Colonic mucosa (tissue), 4 donors: ENCODE data around the gene PXMP2. TPM values are rescaled to one million over a fixed set of nuclear protein-coding genes. Genes with fewer than 3 reads are reported as not detected.
"Not testable (repeated sequence)": the region's sequence is repeated elsewhere in the genome, so short reads cannot be mapped to it uniquely, and the experiment has no call there.

Source experiments
- DNase-seq: peaks from one replicate; pipeline ENCODE4 v3.0.0-alpha.2; 2020
- H3K27ac ChIP-seq: fragments of 200-600 bp; one replicate; pipeline ENCODE4 v1.8.0; 2021
- H3K27me3 ChIP-seq: fragments of 200-600 bp; one replicate; pipeline ENCODE4 v1.8.0; 2021
- H3K36me3 ChIP-seq: fragments of 200-600 bp; one replicate; pipeline ENCODE4 v1.8.0; 2021
- H3K4me1 ChIP-seq: fragments of 200-600 bp; one replicate; pipeline ENCODE4 v1.8.0; 2021; ENCODE audit warnings: mild to moderate bottlenecking
- H3K4me3 ChIP-seq: fragments of 200-600 bp; one replicate; pipeline ENCODE4 v1.8.0; 2021
- H3K9ac ChIP-seq, 2 donors: one replicate each; pipeline ENCODE4 v1.7.0; 2013; ENCODE audit warnings: control low read depth in 2 of 2, low read depth in 2 of 2, low read length in 2 of 2
- H3K9me3 ChIP-seq: fragments of 200-600 bp; one replicate; pipeline ENCODE4 v1.8.0; 2021
- intact Hi-C: fragments of 100-400 bp; cut with DNase I; formaldehyde crosslinking; loops from one replicate; pipeline ENCODE4 v1.14.1; 2022
- total RNA-seq, 2 donors: library from RNA; stranded (reverse); fragmentation: NEBNext Ultra II Directional in 1 of 2; extraction: Animal tissue kit (Norgen Biotek cat#: 25700) in 1 of 2; gene quantifications; one replicate each; pipeline ENCODE4 v1.2.1, GENCODE V29; 2021
- TF ChIP-seq, protein P1 (sequence below): fragments of 200-600 bp; IDR thresholded peaks from one replicate; pipeline ENCODE4 v1.8.0; 2022; ENCODE audit warnings: antibody characterized with exemption, mild to moderate bottlenecking
- donor health status: healthy.
- donor health status: DM: no; HTN: no; CAD: no.
- donor health status: DM: no; HTN: no; CAD: no.

Gene PXMP2
- total RNA-seq, 2 donors from 2014 or later, result 64.1 to 82.7 TPM

DNA sequence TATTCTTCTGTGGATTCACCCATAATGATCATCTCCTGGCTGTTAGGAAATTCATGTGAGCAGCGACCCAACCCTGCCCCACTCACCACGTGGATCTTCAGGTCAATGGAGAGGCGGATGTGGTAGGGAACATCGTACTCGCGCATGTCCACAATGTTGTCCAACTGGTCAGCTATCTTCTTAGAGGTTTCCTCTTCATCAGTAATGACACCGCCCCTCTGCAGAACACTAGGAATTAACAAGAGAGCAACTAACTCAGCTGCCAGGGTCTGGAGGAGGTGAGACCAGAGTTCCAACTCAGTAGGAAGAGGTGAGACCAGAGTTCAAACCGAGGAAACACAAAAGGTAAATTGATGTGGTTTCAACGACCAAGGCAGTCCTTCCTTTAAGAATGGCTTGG lies 9.9 kb upstream of the PXMP2 start:
- Histone ChIP-seq H3K27ac (no peak overlapping the region), H3K4me1 (no peaks in the 10 kb centered on the region), H3K9me3 (no peaks in the 10 kb centered on the region), H3K4me3 (no peak overlapping the region), H3K36me3 (peaks cover 6% of the 10 kb centered on the region), H3K27me3 (no peaks in the 10 kb centered on the region), H3K9ac (no peak overlapping the region)
- TF ChIP-seq, protein P1, sequence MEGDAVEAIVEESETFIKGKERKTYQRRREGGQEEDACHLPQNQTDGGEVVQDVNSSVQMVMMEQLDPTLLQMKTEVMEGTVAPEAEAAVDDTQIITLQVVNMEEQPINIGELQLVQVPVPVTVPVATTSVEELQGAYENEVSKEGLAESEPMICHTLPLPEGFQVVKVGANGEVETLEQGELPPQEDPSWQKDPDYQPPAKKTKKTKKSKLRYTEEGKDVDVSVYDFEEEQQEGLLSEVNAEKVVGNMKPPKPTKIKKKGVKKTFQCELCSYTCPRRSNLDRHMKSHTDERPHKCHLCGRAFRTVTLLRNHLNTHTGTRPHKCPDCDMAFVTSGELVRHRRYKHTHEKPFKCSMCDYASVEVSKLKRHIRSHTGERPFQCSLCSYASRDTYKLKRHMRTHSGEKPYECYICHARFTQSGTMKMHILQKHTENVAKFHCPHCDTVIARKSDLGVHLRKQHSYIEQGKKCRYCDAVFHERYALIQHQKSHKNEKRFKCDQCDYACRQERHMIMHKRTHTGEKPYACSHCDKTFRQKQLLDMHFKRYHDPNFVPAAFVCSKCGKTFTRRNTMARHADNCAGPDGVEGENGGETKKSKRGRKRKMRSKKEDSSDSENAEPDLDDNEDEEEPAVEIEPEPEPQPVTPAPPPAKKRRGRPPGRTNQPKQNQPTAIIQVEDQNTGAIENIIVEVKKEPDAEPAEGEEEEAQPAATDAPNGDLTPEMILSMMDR, result no peak
- intact Hi-C loops, result no loop called here
- DNase-seq, result no peak

GRCh38 chr12:132685400-132685799 lies 2.0 kb upstream of the PXMP2 start:
- Histone ChIP-seq H3K9me3 (no peaks in the 10 kb centered on the region), H3K9ac (no peak overlapping the region), H3K27me3 (no peaks in the 10 kb centered on the region), H3K27ac (no peak overlapping the region), H3K4me3 (no peak overlapping the region), H3K4me1 (no peaks in the 10 kb centered on the region), H3K36me3 (no peaks in the 10 kb centered on the region)
- TF ChIP-seq, protein P1, result no peak
- intact Hi-C loops, result no loop called here
- no peak for DNase-seq

GRCh38 chr12:132686825-132687210 lies 569 bp upstream of the PXMP2 start:
- intact Hi-C loops, result no loop called here
- peak overlapping the region; percentile 77 for H3K4me3 ChIP-seq
- no peaks in the 10 kb centered on the region for H3K9me3 ChIP-seq
- no peaks in the 10 kb centered on the region for H3K27me3 ChIP-seq
- H3K36me3 ChIP-seq, result no peaks in the 10 kb centered on the region
- peak overlapping the region; percentile 46 to 73 for H3K9ac ChIP-seq
- peak overlapping the region; percentile 66 for H3K27ac ChIP-seq
- TF ChIP-seq, protein P1, result no peak
- DNase-seq, result no peak
- no peaks in the 10 kb centered on the region for H3K4me1 ChIP-seq

DNA sequence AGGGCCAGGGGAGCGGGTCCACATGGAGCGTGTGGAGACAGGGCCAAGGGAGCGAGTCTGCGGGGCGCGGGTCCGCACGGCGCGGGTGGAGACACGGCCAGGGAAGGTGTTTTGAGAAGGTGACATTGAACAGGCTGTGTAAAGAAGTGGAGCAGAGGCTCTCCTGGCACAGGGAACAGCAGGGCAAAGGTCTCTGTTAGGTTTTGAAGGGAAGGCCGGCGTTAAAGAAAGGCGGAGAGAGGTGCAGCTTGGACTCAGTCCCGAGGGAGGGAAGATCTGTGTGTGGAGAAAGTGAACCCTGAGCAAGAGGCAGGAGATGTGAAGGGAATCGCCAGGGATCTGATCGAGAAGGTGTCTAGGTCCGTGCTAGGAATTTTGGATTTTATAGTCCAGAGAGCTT lies 1.8 kb downstream of the PXMP2 start:
- Histone ChIP-seq H3K36me3 (no peaks in the 10 kb centered on the region), H3K27me3 (no peaks in the 10 kb centered on the region), H3K9me3 (no peaks in the 10 kb centered on the region), H3K4me3 (no peak overlapping the region), H3K9ac (peak overlapping the region; percentile 22 to 46), H3K4me1 (no peaks in the 10 kb centered on the region), H3K27ac (peak overlapping the region; percentile 47)
- peak; percentile 87 for DNase-seq
- intact Hi-C loops, result no loop called here
- TF ChIP-seq, protein P1, result no peak

DNA sequence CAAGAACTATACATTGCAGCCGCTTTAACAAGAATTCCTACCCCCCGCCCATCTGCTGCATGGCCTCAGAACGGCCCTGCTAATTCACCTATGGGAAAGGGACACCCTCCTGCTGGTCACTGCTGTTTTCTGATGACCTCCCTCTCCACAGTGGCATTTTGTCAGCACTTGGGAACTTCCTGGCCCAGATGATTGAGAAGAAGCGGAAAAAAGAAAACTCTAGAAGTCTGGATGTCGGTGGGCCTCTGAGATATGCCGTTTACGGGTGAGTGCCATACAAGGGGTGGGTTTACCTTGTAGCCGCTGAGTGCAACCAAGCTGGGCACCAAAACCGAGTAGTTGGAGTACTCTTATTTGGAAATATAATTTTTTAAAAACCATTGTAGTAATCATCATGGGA lies 2.7 kb downstream of the PXMP2 start:
- H3K4me3 ChIP-seq, result no peak overlapping the region

GRCh38 chr12:132692030-132692429 lies 4.6 kb downstream of the PXMP2 start:
- H3K4me1 ChIP-seq, H3K27ac ChIP-seq, H3K4me3 ChIP-seq, H3K27me3 ChIP-seq, H3K36me3 ChIP-seq, H3K9ac ChIP-seq, DNase-seq, H3K9me3 ChIP-seq, intact Hi-C loops: not testable (repeated sequence)

More for the DNA sequence above, 2.7 kb downstream of the PXMP2 start:
- no peak overlapping the region for H3K9ac ChIP-seq
- H3K4me1 ChIP-seq, result no peaks in the 10 kb centered on the region
- no peaks in the 10 kb centered on the region for H3K27me3 ChIP-seq
- intact Hi-C loops, result no loop called here
- DNase-seq, result no peak
- H3K27ac ChIP-seq, result no peak overlapping the region
- no peaks in the 10 kb centered on the region for H3K36me3 ChIP-seq
- H3K9me3 ChIP-seq, result no peaks in the 10 kb centered on the region
- TF ChIP-seq, protein P1, result no peak

- H3K36me3 ChIP-seq, H3K4me3 ChIP-seq, H3K27ac ChIP-seq, H3K4me1 ChIP-seq, H3K9ac ChIP-seq, H3K27me3 ChIP-seq, H3K9me3 ChIP-seq, DNase-seq, intact Hi-C loops: not testable (repeated sequence)
These were observed 7.5 kb downstream of the PXMP2 start for GRCh38 chr12:132694888-132695287.
